NCI-H1436 treated with DMSO at 0.1 percent for 48 hours (cell line): ENCODE results near the gene POLD3.
"Not testable (repeated sequence)": the region's sequence is repeated elsewhere in the genome, so short reads cannot be mapped to it uniquely, and the experiment has no call there.

Source experiments
- DNase-seq: peaks from one replicate; lab custom pipeline; 2025; lab: John Stamatoyannopoulos, UW

Gene POLD3

GRCh38 chr11:74581954-74582547 lies 10.3 kb upstream of the POLD3 start:
- no peak for DNase-seq

- DNase-seq: no peak
These were observed 9.3 kb upstream of the POLD3 start for GRCh38 chr11:74583024-74583624.

GRCh38 chr11:74590492-74590891 lies 1.9 kb upstream of the POLD3 start:
- not testable (repeated sequence) for DNase-seq

GRCh38 chr11:74592063-74592440 lies 330 bp upstream of the POLD3 start:
- DNase-seq: no peak

- no peak for DNase-seq
These were observed 1.1 kb downstream of the POLD3 start for GRCh38 chr11:74593463-74593862.

- no peak for DNase-seq
These were observed 10.5 kb downstream of the POLD3 start for GRCh38 chr11:74602637-74603556.

- no peak for DNase-seq
These were observed 11.5 kb downstream of the POLD3 start for GRCh38 chr11:74603845-74604244.

- DNase-seq: no peak
These were observed 11.9 kb downstream of the POLD3 start for GRCh38 chr11:74604311-74604710.

GRCh38 chr11:74605403-74605802 lies 13.0 kb downstream of the POLD3 start:
- no peak for DNase-seq

- DNase-seq: no peak
These were observed 16.0 kb downstream of the POLD3 start for GRCh38 chr11:74608431-74608830.

- DNase-seq: no peak
These were observed 19.0 kb downstream of the POLD3 start for GRCh38 chr11:74611369-74611861.

GRCh38 chr11:74612877-74613276 lies 20.5 kb downstream of the POLD3 start:
- DNase-seq: no peak

- DNase-seq: no peak
These were observed 22.9 kb downstream of the POLD3 start for GRCh38 chr11:74615311-74615710.

- no peak for DNase-seq
These were observed 23.6 kb downstream of the POLD3 start for GRCh38 chr11:74615988-74616387.

GRCh38 chr11:74620531-74620930 lies 28.1 kb downstream of the POLD3 start:
- DNase-seq: no peak

GRCh38 chr11:74626130-74626529 lies 33.7 kb downstream of the POLD3 start:
- no peak for DNase-seq

- no peak for DNase-seq
These were observed 34.2 kb downstream of the POLD3 start for GRCh38 chr11:74626604-74627003.

GRCh38 chr11:74627381-74627780 lies 35.0 kb downstream of the POLD3 start:
- no peak for DNase-seq

GRCh38 chr11:74630043-74630442 lies 37.7 kb downstream of the POLD3 start:
- DNase-seq: no peak

GRCh38 chr11:74633406-74634393 lies 41.3 kb downstream of the POLD3 start:
- no peak for DNase-seq

GRCh38 chr11:74634537-74634936 lies 42.2 kb downstream of the POLD3 start:
- DNase-seq: no peak
